Astrocyte (in vitro differentiated cells and primary cell): ENCODE results near the gene CCNB1. TPM values are rescaled to one million over a fixed set of nuclear protein-coding genes. Genes with fewer than 3 reads are reported as not detected.

Experiments used
- DNase-seq: peaks from one replicate; pipeline ENCODE4 v3.0.0-alpha.2; 2010; ENCODE audit warnings: low read depth
- FAIRE-seq: peaks from 2 replicates; lab custom pipeline; 2011; peaks lifted over from hg19 to GRCh38; lab: Jason Lieb, UNC
- H2AFZ ChIP-seq: 2 replicates; pipeline ENCODE4 v1.6.0; 2012; ENCODE audit warnings: low read depth, low read length, inconsistent platforms
- H3K27ac ChIP-seq: 2 replicates; pipeline ENCODE4 v1.5.1; 2011; ENCODE audit warnings: low read depth, low read length, inconsistent platforms
- H3K27me3 ChIP-seq: 2 replicates; pipeline ENCODE4 v1.6.0; 2011; ENCODE audit warnings: low read length, inconsistent platforms; ENCODE audit not compliant: insufficient read depth
- H3K36me3 ChIP-seq: 2 replicates; pipeline ENCODE4 v1.5.1; 2011; ENCODE audit warnings: low read length, inconsistent platforms; ENCODE audit not compliant: insufficient read depth
- H3K4me1 ChIP-seq: 2 replicates; pipeline ENCODE4 v1.5.1; 2011; ENCODE audit warnings: low read length, inconsistent platforms; ENCODE audit not compliant: insufficient read depth
- H3K4me2 ChIP-seq: 2 replicates; pipeline ENCODE4 v1.6.0; 2012; ENCODE audit warnings: low read length, inconsistent platforms
- H3K4me3 ChIP-seq: 2 replicates; pipeline ENCODE4 v1.5.1; 2011; ENCODE audit warnings: low read depth, mild to moderate bottlenecking, low read length, inconsistent platforms; ENCODE audit not compliant: insufficient read depth
- H3K79me2 ChIP-seq: 2 replicates; pipeline ENCODE4 v1.6.0; 2012; ENCODE audit warnings: mild to moderate bottlenecking, low read length, inconsistent platforms; ENCODE audit not compliant: insufficient read depth
- H3K9ac ChIP-seq: 2 replicates; pipeline ENCODE4 v1.6.0; 2012; ENCODE audit warnings: mild to moderate bottlenecking, low read length, inconsistent platforms
- H3K9me3 ChIP-seq: 2 replicates; pipeline ENCODE4 v1.5.1; 2012; ENCODE audit warnings: low read depth, mild to moderate bottlenecking, low read length, inconsistent platforms; ENCODE audit not compliant: insufficient read depth
- H4K20me1 ChIP-seq: 2 replicates; pipeline ENCODE4 v1.6.0; 2012; ENCODE audit warnings: low read length, inconsistent platforms; ENCODE audit not compliant: insufficient read depth
- H3K27ac Mint-ChIP-seq: one replicate; pipeline ENCODE4 v1.8.0; 2021; ENCODE audit warnings: mild to moderate bottlenecking, mixed read lengths; ENCODE audit not compliant: unreplicated experiment
- H3K27me3 Mint-ChIP-seq: one replicate; pipeline ENCODE4 v1.8.0; 2021; ENCODE audit warnings: low read depth, mixed read lengths; ENCODE audit not compliant: unreplicated experiment
- H3K36me3 Mint-ChIP-seq: one replicate; pipeline ENCODE4 v1.8.0; 2021; ENCODE audit warnings: low read depth, mixed read lengths; ENCODE audit not compliant: unreplicated experiment
- H3K4me1 Mint-ChIP-seq: one replicate; pipeline ENCODE4 v1.8.0; 2021; ENCODE audit warnings: low read depth, mixed read lengths; ENCODE audit not compliant: unreplicated experiment
- H3K4me3 Mint-ChIP-seq: one replicate; pipeline ENCODE4 v1.8.0; 2021; ENCODE audit warnings: mild to moderate bottlenecking, moderate library complexity, mixed read lengths; ENCODE audit not compliant: unreplicated experiment
- H3K9me3 Mint-ChIP-seq: one replicate; pipeline ENCODE4 v1.8.0; 2021; ENCODE audit warnings: mild to moderate bottlenecking, mixed read lengths; ENCODE audit not compliant: unreplicated experiment
- CTCF ChIP-seq: IDR thresholded peaks from 2 replicates; pipeline ENCODE4 v1.5.1; 2011; ENCODE audit warnings: low read depth, mild to moderate bottlenecking, inconsistent platforms, low read length, moderate library complexity; ENCODE audit not compliant: insufficient read depth
- EZH2 ChIP-seq: IDR thresholded peaks from 2 replicates; pipeline ENCODE4 v1.6.1; 2012; ENCODE audit warnings: mild to moderate bottlenecking, low read length, inconsistent platforms; ENCODE audit not compliant: insufficient read depth
- total RNA-seq: library from RNA; stranded (reverse); gene quantifications from 2 replicates; pipeline ENCODE4 v1.2.1, GENCODE V29; 2021

Gene CCNB1
- total RNA-seq, 1 donor from 2014 or later: 49.8 TPM

- FAIRE-seq (no peak), DNase-seq (no peak)
- Histone ChIP-seq H3K36me3 (no peaks in the 10 kb centered on the region), H3K9ac (no peak overlapping the region), H2AFZ (no peak overlapping the region), H3K4me3 (no peak overlapping the region), H4K20me1 (no peaks in the 10 kb centered on the region), H3K27me3 (no peaks in the 10 kb centered on the region), H3K4me1 (no peaks in the 10 kb centered on the region), H3K9me3 (no peaks in the 10 kb centered on the region), H3K79me2 (no peaks in the 10 kb centered on the region), H3K4me2 (no peak overlapping the region), H3K27ac (no peak overlapping the region)
- no peaks in the 10 kb centered on the region for H3K36me3 Mint-ChIP-seq
- H3K4me1 Mint-ChIP-seq: no peaks in the 10 kb centered on the region
- H3K27ac Mint-ChIP-seq: no peak overlapping the region
- H3K27me3 Mint-ChIP-seq: no peaks in the 10 kb centered on the region
- no peaks in the 10 kb centered on the region for H3K9me3 Mint-ChIP-seq
- TF ChIP-seq CTCF (no peak), EZH2 (no peak)
- H3K4me3 Mint-ChIP-seq: no peak overlapping the region
Observed at GRCh38 chr5:69158039-69158438, 8.9 kb upstream of the CCNB1 start.

- Histone ChIP-seq H3K4me2 (no peak overlapping the region), H3K4me3 (no peak overlapping the region), H3K79me2 (no peaks in the 10 kb centered on the region), H3K9ac (no peak overlapping the region), H4K20me1 (no peaks in the 10 kb centered on the region), H2AFZ (no peak overlapping the region), H3K9me3 (no peaks in the 10 kb centered on the region), H3K27ac (no peak overlapping the region), H3K27me3 (no peaks in the 10 kb centered on the region), H3K36me3 (no peaks in the 10 kb centered on the region), H3K4me1 (no peaks in the 10 kb centered on the region)
- no peak for DNase-seq
- no peak for FAIRE-seq
- no peak overlapping the region for H3K4me3 Mint-ChIP-seq
- no peaks in the 10 kb centered on the region for H3K27me3 Mint-ChIP-seq
- H3K4me1 Mint-ChIP-seq: no peaks in the 10 kb centered on the region
- no peaks in the 10 kb centered on the region for H3K36me3 Mint-ChIP-seq
- TF ChIP-seq CTCF: no peak
- TF ChIP-seq EZH2: no peak
- no peak overlapping the region for H3K27ac Mint-ChIP-seq
- H3K9me3 Mint-ChIP-seq: no peaks in the 10 kb centered on the region
Observed at GRCh38 chr5:69160651-69161050, 6.3 kb upstream of the CCNB1 start.

GRCh38 chr5:69167493-69167855 lies 524 bp downstream of the CCNB1 start:
- Mint-ChIP-seq H3K4me3 (peak overlapping the region; percentile 91), H3K4me1 (peaks cover 8% of the 10 kb centered on the region), H3K9me3 (peaks cover 2% of the 10 kb centered on the region), H3K27ac (peak overlapping the region; percentile 55), H3K27me3 (no peaks in the 10 kb centered on the region), H3K36me3 (peaks cover 3% of the 10 kb centered on the region)
- peaks cover 6% of the 10 kb centered on the region for H4K20me1 ChIP-seq
- H2AFZ ChIP-seq: peak overlapping the region; percentile 84
- TF ChIP-seq EZH2: no peak
- no peak for TF ChIP-seq CTCF
- peaks cover 49% of the 10 kb centered on the region for H3K79me2 ChIP-seq
- H3K27ac ChIP-seq: peak overlapping the region; percentile 74
- no peaks in the 10 kb centered on the region for H3K27me3 ChIP-seq
- DNase-seq (no peak), FAIRE-seq (no peak)
- H3K4me1 ChIP-seq: peaks cover 8% of the 10 kb centered on the region
- no peaks in the 10 kb centered on the region for H3K9me3 ChIP-seq
- peaks cover 12% of the 10 kb centered on the region for H3K36me3 ChIP-seq
- peak overlapping the region; percentile 71 for H3K4me3 ChIP-seq
- H3K4me2 ChIP-seq: peak overlapping the region; percentile 89
- H3K9ac ChIP-seq: peak overlapping the region; percentile 83
